Brain pericyte (primary cell): ENCODE data around the gene PARN.
"Not testable (repeated sequence)": the region's sequence is repeated elsewhere in the genome, so short reads cannot be mapped to it uniquely, and the experiment has no call there.

Source experiments
- DNase-seq: peaks from one replicate; pipeline ENCODE4 v3.0.0-alpha.2; 2012; ENCODE audit warnings: low read depth, low spot score

Gene PARN

GRCh38 chr16:14472357-14472756 is 157.7 kb downstream of the PARN start:
- DNase-seq = no peak

GRCh38 chr16:14470788-14471187 is 159.3 kb downstream of the PARN start:
- no peak for DNase-seq

- no peak for DNase-seq
Observed at GRCh38 chr16:14465799-14466198, 164.3 kb downstream of the PARN start.

GRCh38 chr16:14464796-14465195 is 165.3 kb downstream of the PARN start:
- no peak for DNase-seq

GRCh38 chr16:14464192-14464591 is 165.9 kb downstream of the PARN start:
- DNase-seq = no peak

GRCh38 chr16:14462811-14463210 is 167.2 kb downstream of the PARN start:
- no peak for DNase-seq

GRCh38 chr16:14460726-14461125 is 169.3 kb downstream of the PARN start:
- DNase-seq = no peak

GRCh38 chr16:14458576-14458975 is 171.5 kb downstream of the PARN start:
- DNase-seq = no peak

- no peak for DNase-seq
Observed at GRCh38 chr16:14456793-14457481, 173.1 kb downstream of the PARN start.

GRCh38 chr16:14455573-14455972 is 174.5 kb downstream of the PARN start:
- DNase-seq = no peak

- no peak for DNase-seq
Observed at GRCh38 chr16:14454391-14454790, 175.7 kb downstream of the PARN start.

GRCh38 chr16:14452066-14452465 is 178.0 kb downstream of the PARN start:
- DNase-seq = no peak

GRCh38 chr16:14450846-14451245 is 179.2 kb downstream of the PARN start:
- no peak for DNase-seq

GRCh38 chr16:14449790-14450480 is 180.1 kb downstream of the PARN start:
- no peak for DNase-seq

- no peak for DNase-seq
Observed at GRCh38 chr16:14449334-14449733, 180.7 kb downstream of the PARN start.

- no peak for DNase-seq
Observed at GRCh38 chr16:14448879-14449278, 181.2 kb downstream of the PARN start.

GRCh38 chr16:14447783-14448182 is 182.3 kb downstream of the PARN start:
- DNase-seq = no peak

GRCh38 chr16:14446796-14447195 is 183.3 kb downstream of the PARN start:
- DNase-seq = no peak

- no peak for DNase-seq
Observed at GRCh38 chr16:14445937-14446715, 183.9 kb downstream of the PARN start.

- no peak for DNase-seq
Observed at GRCh38 chr16:14444979-14445810, 184.9 kb downstream of the PARN start.

- DNase-seq = not testable (repeated sequence)
Observed at GRCh38 chr16:14441533-14441932, 188.5 kb downstream of the PARN start.

GRCh38 chr16:14438256-14438655 is 191.8 kb downstream of the PARN start:
- DNase-seq = no peak
